HUES48 (cell line): ENCODE data around the gene CCNY.

Experiments used
- H3K27ac ChIP-seq: one replicate; pipeline ENCODE4 v1.7.0; 2013; ENCODE audit warnings: low read depth, low read length, inconsistent platforms
- H3K27me3 ChIP-seq: 2 replicates; pipeline ENCODE4 v1.6.1; 2013; ENCODE audit warnings: mild to moderate bottlenecking, low read length; ENCODE audit not compliant: control insufficient read depth, insufficient read depth
- H3K36me3 ChIP-seq: 2 replicates; pipeline ENCODE4 v1.6.1; 2013; ENCODE audit warnings: low read length; ENCODE audit not compliant: control insufficient read depth, insufficient read depth
- H3K4me1 ChIP-seq: 2 replicates; pipeline ENCODE4 v1.6.1; 2013; ENCODE audit warnings: mild to moderate bottlenecking, low read length; ENCODE audit not compliant: control insufficient read depth, insufficient read depth
- H3K4me3 ChIP-seq: 2 replicates; pipeline ENCODE4 v1.5.1; 2013; ENCODE audit warnings: mild to moderate bottlenecking, low read depth, low read length
- H3K9ac ChIP-seq: 2 replicates; pipeline ENCODE4 v1.6.1; 2013; ENCODE audit warnings: mild to moderate bottlenecking, low read depth, low read length, moderate library complexity
- H3K9me3 ChIP-seq: 2 replicates; pipeline ENCODE4 v1.6.1; 2013; ENCODE audit warnings: low read length; ENCODE audit not compliant: control insufficient read depth, insufficient read depth

Gene CCNY

GRCh38 chr10:35546824-35547225 lies 210.5 kb downstream of the CCNY start:
- no peaks in the 10 kb centered on the region for H3K27me3 ChIP-seq
- no peaks in the 10 kb centered on the region for H3K36me3 ChIP-seq
- no peak overlapping the region for H3K27ac ChIP-seq
- H3K9me3 ChIP-seq, result no peaks in the 10 kb centered on the region
- H3K9ac ChIP-seq, result no peak overlapping the region
- H3K4me3 ChIP-seq, result no peak overlapping the region
- H3K4me1 ChIP-seq, result no peaks in the 10 kb centered on the region

- Histone ChIP-seq H3K4me3 (no peak overlapping the region), H3K9me3 (no peaks in the 10 kb centered on the region), H3K27ac (no peak overlapping the region), H3K36me3 (peaks cover 8% of the 10 kb centered on the region; the same call in 1 of the 2 replicates), H3K4me1 (peaks cover 3% of the 10 kb centered on the region; the same call in 1 of the 2 replicates), H3K9ac (no peak overlapping the region), H3K27me3 (no peaks in the 10 kb centered on the region)
Observed at GRCh38 chr10:35552650-35553342, 216.5 kb downstream of the CCNY start.

DNA sequence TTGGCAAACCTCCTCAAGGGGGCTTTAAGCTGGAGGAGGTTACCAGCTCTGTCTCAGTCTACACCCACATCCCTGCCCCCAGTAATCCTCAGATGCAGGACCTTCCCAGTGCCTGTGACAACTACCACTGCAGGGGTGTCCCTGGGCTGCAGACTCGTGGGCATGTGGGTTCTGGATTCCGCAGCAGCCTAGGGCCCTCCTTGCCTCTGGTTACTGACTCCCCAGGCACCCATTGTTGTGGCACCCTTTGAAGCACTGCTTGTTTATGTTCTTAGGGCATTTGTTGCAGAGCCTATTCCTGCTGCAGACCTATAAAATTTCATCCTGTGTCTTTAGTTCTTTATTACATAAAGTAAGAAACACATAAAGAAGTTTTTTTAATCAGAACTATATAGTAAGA lies 217.7 kb downstream of the CCNY start:
- no peak overlapping the region for H3K4me3 ChIP-seq
- no peaks in the 10 kb centered on the region for H3K9me3 ChIP-seq
- H3K27ac ChIP-seq, result no peak overlapping the region
- H3K4me1 ChIP-seq, result peaks cover 3% of the 10 kb centered on the region; the same call in 1 of the 2 replicates
- H3K9ac ChIP-seq, result no peak overlapping the region
- H3K36me3 ChIP-seq, result peaks cover 8% of the 10 kb centered on the region; the same call in 1 of the 2 replicates
- no peaks in the 10 kb centered on the region for H3K27me3 ChIP-seq

- Histone ChIP-seq H3K4me3 (no peak overlapping the region), H3K27me3 (no peaks in the 10 kb centered on the region), H3K4me1 (peaks cover 3% of the 10 kb centered on the region; the same call in 1 of the 2 replicates), H3K9ac (no peak overlapping the region), H3K27ac (no peak overlapping the region), H3K36me3 (peaks cover 8% of the 10 kb centered on the region; the same call in 1 of the 2 replicates), H3K9me3 (no peaks in the 10 kb centered on the region)
Observed at GRCh38 chr10:35554461-35555056, 218.2 kb downstream of the CCNY start.

GRCh38 chr10:35555962-35556930 lies 219.9 kb downstream of the CCNY start:
- H3K36me3 ChIP-seq, result peaks cover 8% of the 10 kb centered on the region; the same call in 1 of the 2 replicates

DNA sequence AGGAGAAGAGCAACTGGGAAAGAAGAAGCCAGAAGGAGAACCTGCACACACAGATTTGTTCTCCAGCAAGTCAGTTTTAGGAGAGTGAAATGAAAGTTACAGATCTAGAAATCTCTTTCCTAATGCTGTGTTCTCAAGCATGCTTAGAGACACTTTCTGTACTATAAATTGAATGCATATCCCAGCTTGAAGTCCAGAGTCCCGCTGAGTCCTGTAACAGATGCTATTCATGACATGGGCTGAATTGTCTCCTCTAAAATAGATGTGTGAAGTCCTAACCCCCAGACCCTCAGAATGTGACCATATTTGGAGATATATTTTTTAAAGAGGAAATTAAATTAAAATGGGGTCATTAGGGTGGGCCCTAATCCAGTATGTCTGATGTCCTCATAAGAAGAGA lies 222.0 kb downstream of the CCNY start:
- Histone ChIP-seq H3K4me1 (peaks cover 3% of the 10 kb centered on the region; the same call in 1 of the 2 replicates), H3K27ac (no peak overlapping the region), H3K9ac (no peak overlapping the region), H3K36me3 (peaks cover 8% of the 10 kb centered on the region; the same call in 1 of the 2 replicates), H3K9me3 (no peaks in the 10 kb centered on the region), H3K27me3 (no peaks in the 10 kb centered on the region), H3K4me3 (no peak overlapping the region)

More at GRCh38 chr10:35555962-35556930, 219.9 kb downstream of the CCNY start:
- Histone ChIP-seq H3K9me3 (no peaks in the 10 kb centered on the region), H3K27ac (no peak overlapping the region), H3K4me1 (peaks cover 3% of the 10 kb centered on the region; the same call in 1 of the 2 replicates), H3K27me3 (no peaks in the 10 kb centered on the region), H3K9ac (no peak overlapping the region), H3K4me3 (no peak overlapping the region)

DNA sequence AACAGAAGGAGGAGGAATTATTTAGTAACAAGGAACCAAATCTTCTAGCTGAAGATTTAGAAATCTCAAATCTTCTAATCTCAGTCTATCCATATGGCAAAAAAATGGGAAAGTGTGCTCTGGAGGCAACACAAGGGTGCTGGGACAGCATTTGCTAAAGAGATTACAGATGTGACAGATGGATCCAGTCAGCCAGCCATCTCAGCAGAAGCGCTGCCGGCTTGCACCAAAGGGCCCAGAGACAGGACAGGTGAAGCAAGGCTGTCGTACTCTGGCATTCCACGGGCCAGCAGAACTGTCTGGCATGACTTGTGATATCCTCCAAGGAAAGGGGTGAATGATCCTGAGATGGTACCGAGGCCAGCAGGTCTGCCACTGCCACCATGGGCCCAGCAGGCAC lies 223.1 kb downstream of the CCNY start:
- no peaks in the 10 kb centered on the region for H3K27me3 ChIP-seq
- H3K9me3 ChIP-seq, result no peaks in the 10 kb centered on the region
- peaks cover 8% of the 10 kb centered on the region; the same call in 1 of the 2 replicates for H3K36me3 ChIP-seq
- H3K9ac ChIP-seq, result no peak overlapping the region
- no peaks in the 10 kb centered on the region for H3K4me1 ChIP-seq
- no peak overlapping the region for H3K4me3 ChIP-seq
- no peak overlapping the region for H3K27ac ChIP-seq

- Histone ChIP-seq H3K9me3 (no peaks in the 10 kb centered on the region; the same call in 1 of the 2 replicates), H3K4me1 (no peaks in the 10 kb centered on the region), H3K27me3 (no peaks in the 10 kb centered on the region), H3K9ac (no peak overlapping the region), H3K4me3 (no peak overlapping the region), H3K36me3 (no peaks in the 10 kb centered on the region; the same call in 1 of the 2 replicates), H3K27ac (no peak overlapping the region)
Observed at GRCh38 chr10:35561715-35562114, 225.4 kb downstream of the CCNY start.

- Histone ChIP-seq H3K9me3 (no peaks in the 10 kb centered on the region; the same call in 1 of the 2 replicates), H3K9ac (no peak overlapping the region), H3K36me3 (no peaks in the 10 kb centered on the region; the same call in 1 of the 2 replicates), H3K27ac (no peak overlapping the region), H3K4me3 (no peak overlapping the region), H3K4me1 (no peaks in the 10 kb centered on the region), H3K27me3 (no peaks in the 10 kb centered on the region)
Observed at GRCh38 chr10:35562427-35562826, 226.1 kb downstream of the CCNY start.

- Histone ChIP-seq H3K36me3 (no peaks in the 10 kb centered on the region; the same call in 1 of the 2 replicates), H3K4me3 (no peak overlapping the region)
Observed at GRCh38 chr10:35563261-35563891, 227.1 kb downstream of the CCNY start.

More at GRCh38 chr10:35563261-35563891, 227.1 kb downstream of the CCNY start:
- Histone ChIP-seq H3K4me1 (no peaks in the 10 kb centered on the region), H3K27me3 (no peaks in the 10 kb centered on the region), H3K9ac (no peak overlapping the region), H3K27ac (no peak overlapping the region), H3K9me3 (no peaks in the 10 kb centered on the region; the same call in 1 of the 2 replicates)
